Astrocyte (in vitro differentiated cells and primary cell): ENCODE data around the gene DUSP23. TPM values are rescaled to one million over a fixed set of nuclear protein-coding genes. Genes with fewer than 3 reads are reported as not detected.

Source experiments
- DNase-seq: peaks from one replicate; pipeline ENCODE4 v3.0.0-alpha.2; 2010; ENCODE audit warnings: low read depth
- FAIRE-seq: peaks from 2 replicates; lab custom pipeline; 2011; peaks lifted over from hg19 to GRCh38; lab: Jason Lieb, UNC
- H2AFZ ChIP-seq: 2 replicates; pipeline ENCODE4 v1.6.0; 2012; ENCODE audit warnings: low read depth, low read length, inconsistent platforms
- H3K27ac ChIP-seq: 2 replicates; pipeline ENCODE4 v1.5.1; 2011; ENCODE audit warnings: low read depth, low read length, inconsistent platforms
- H3K27me3 ChIP-seq: 2 replicates; pipeline ENCODE4 v1.6.0; 2011; ENCODE audit warnings: low read length, inconsistent platforms; ENCODE audit not compliant: insufficient read depth
- H3K36me3 ChIP-seq: 2 replicates; pipeline ENCODE4 v1.5.1; 2011; ENCODE audit warnings: low read length, inconsistent platforms; ENCODE audit not compliant: insufficient read depth
- H3K4me1 ChIP-seq: 2 replicates; pipeline ENCODE4 v1.5.1; 2011; ENCODE audit warnings: low read length, inconsistent platforms; ENCODE audit not compliant: insufficient read depth
- H3K4me2 ChIP-seq: 2 replicates; pipeline ENCODE4 v1.6.0; 2012; ENCODE audit warnings: low read length, inconsistent platforms
- H3K4me3 ChIP-seq: 2 replicates; pipeline ENCODE4 v1.5.1; 2011; ENCODE audit warnings: low read depth, mild to moderate bottlenecking, low read length, inconsistent platforms; ENCODE audit not compliant: insufficient read depth
- H3K79me2 ChIP-seq: 2 replicates; pipeline ENCODE4 v1.6.0; 2012; ENCODE audit warnings: mild to moderate bottlenecking, low read length, inconsistent platforms; ENCODE audit not compliant: insufficient read depth
- H3K9ac ChIP-seq: 2 replicates; pipeline ENCODE4 v1.6.0; 2012; ENCODE audit warnings: mild to moderate bottlenecking, low read length, inconsistent platforms
- H3K9me3 ChIP-seq: 2 replicates; pipeline ENCODE4 v1.5.1; 2012; ENCODE audit warnings: low read depth, mild to moderate bottlenecking, low read length, inconsistent platforms; ENCODE audit not compliant: insufficient read depth
- H4K20me1 ChIP-seq: 2 replicates; pipeline ENCODE4 v1.6.0; 2012; ENCODE audit warnings: low read length, inconsistent platforms; ENCODE audit not compliant: insufficient read depth
- H3K27ac Mint-ChIP-seq: one replicate; pipeline ENCODE4 v1.8.0; 2021; ENCODE audit warnings: mild to moderate bottlenecking, mixed read lengths; ENCODE audit not compliant: unreplicated experiment
- H3K27me3 Mint-ChIP-seq: one replicate; pipeline ENCODE4 v1.8.0; 2021; ENCODE audit warnings: low read depth, mixed read lengths; ENCODE audit not compliant: unreplicated experiment
- H3K36me3 Mint-ChIP-seq: one replicate; pipeline ENCODE4 v1.8.0; 2021; ENCODE audit warnings: low read depth, mixed read lengths; ENCODE audit not compliant: unreplicated experiment
- H3K4me1 Mint-ChIP-seq: one replicate; pipeline ENCODE4 v1.8.0; 2021; ENCODE audit warnings: low read depth, mixed read lengths; ENCODE audit not compliant: unreplicated experiment
- H3K4me3 Mint-ChIP-seq: one replicate; pipeline ENCODE4 v1.8.0; 2021; ENCODE audit warnings: mild to moderate bottlenecking, moderate library complexity, mixed read lengths; ENCODE audit not compliant: unreplicated experiment
- H3K9me3 Mint-ChIP-seq: one replicate; pipeline ENCODE4 v1.8.0; 2021; ENCODE audit warnings: mild to moderate bottlenecking, mixed read lengths; ENCODE audit not compliant: unreplicated experiment
- CTCF ChIP-seq: IDR thresholded peaks from 2 replicates; pipeline ENCODE4 v1.5.1; 2011; ENCODE audit warnings: low read depth, mild to moderate bottlenecking, inconsistent platforms, low read length, moderate library complexity; ENCODE audit not compliant: insufficient read depth
- EZH2 ChIP-seq: IDR thresholded peaks from 2 replicates; pipeline ENCODE4 v1.6.1; 2012; ENCODE audit warnings: mild to moderate bottlenecking, low read length, inconsistent platforms; ENCODE audit not compliant: insufficient read depth
- total RNA-seq: library from RNA; stranded (reverse); gene quantifications from 2 replicates; pipeline ENCODE4 v1.2.1, GENCODE V29; 2021

Gene DUSP23
- total RNA-seq, 1 donor from 2014 or later: 30.1 TPM

DNA sequence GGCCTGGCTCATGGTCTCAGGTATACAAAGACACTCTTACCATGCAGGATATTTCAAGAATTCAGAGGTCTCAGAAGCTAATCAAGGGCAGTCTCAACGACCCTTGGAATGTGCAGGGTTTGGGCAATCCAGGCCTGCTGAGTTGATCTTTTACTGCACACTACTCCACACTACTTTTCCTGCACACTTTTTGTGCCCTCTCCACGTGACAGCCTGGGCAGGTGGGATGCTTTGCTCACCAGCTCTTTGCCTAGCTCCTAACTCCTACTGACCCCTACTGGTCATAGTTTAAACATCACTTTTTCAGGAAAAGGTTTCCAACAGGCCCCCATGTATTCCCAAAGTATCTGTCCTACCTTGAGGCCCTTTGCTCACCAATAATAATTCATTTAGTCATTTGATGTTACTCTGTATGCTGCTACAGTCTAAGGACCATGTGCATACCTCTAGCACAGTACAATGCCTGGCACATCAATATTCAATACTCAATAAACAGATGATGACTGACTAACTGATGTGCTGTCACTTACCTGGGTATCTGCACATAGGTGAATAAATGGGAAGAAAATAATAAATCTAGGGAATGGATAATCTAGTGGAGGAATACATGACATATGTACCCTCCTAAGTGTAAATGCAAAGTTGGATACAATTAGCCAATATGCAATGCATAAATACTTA is 9.6 kb downstream of the DUSP23 start:
- H4K20me1 ChIP-seq: no peaks in the 10 kb centered on the region
- Mint-ChIP-seq H3K9me3 (no peaks in the 10 kb centered on the region), H3K36me3 (no peaks in the 10 kb centered on the region), H3K27ac (no peak overlapping the region), H3K4me1 (no peaks in the 10 kb centered on the region), H3K27me3 (no peaks in the 10 kb centered on the region), H3K4me3 (no peak overlapping the region)
- TF ChIP-seq EZH2: no peak
- peak; percentile 44 for TF ChIP-seq CTCF
- no peak overlapping the region for H3K27ac ChIP-seq
- H3K9ac ChIP-seq: no peak overlapping the region
- no peak overlapping the region for H3K4me3 ChIP-seq
- H3K36me3 ChIP-seq: no peaks in the 10 kb centered on the region
- DNase-seq: no peak
- no peak for FAIRE-seq
- H3K79me2 ChIP-seq: no peaks in the 10 kb centered on the region
- no peak overlapping the region for H3K4me2 ChIP-seq
- H2AFZ ChIP-seq: no peak overlapping the region
- no peaks in the 10 kb centered on the region for H3K9me3 ChIP-seq
- H3K4me1 ChIP-seq: no peaks in the 10 kb centered on the region
- H3K27me3 ChIP-seq: peaks cover 20% of the 10 kb centered on the region

DNA sequence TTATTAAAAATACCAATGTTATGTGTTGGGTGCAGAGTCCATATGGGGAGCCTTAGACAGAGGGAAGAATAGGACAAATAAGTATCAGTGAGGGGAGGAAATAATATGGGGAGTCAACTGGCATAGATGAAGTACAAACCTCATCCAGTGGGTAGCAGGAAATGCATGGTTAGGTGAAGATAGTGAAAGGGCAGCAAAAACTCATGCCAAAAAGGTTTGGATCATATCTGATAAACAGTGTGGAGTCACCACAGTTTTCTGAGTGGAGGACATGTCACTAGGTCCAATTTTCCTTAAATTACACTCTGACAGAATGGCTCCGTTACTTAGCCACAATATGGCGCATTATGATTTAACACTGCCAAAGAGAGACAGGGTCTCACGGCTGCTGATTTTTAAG is 10.3 kb downstream of the DUSP23 start:
- FAIRE-seq: no peak
- H3K79me2 ChIP-seq: no peaks in the 10 kb centered on the region
- H3K27ac ChIP-seq: no peak overlapping the region
- no peaks in the 10 kb centered on the region for H3K9me3 ChIP-seq
- no peak overlapping the region for H3K4me3 ChIP-seq
- TF ChIP-seq CTCF (no peak), EZH2 (no peak)
- H3K9me3 Mint-ChIP-seq: no peaks in the 10 kb centered on the region
- H2AFZ ChIP-seq: no peak overlapping the region
- no peaks in the 10 kb centered on the region for H3K36me3 Mint-ChIP-seq
- H3K4me3 Mint-ChIP-seq: no peak overlapping the region
- H3K27me3 Mint-ChIP-seq: no peaks in the 10 kb centered on the region
- peaks cover 25% of the 10 kb centered on the region for H3K27me3 ChIP-seq
- no peak overlapping the region for H3K9ac ChIP-seq
- H3K4me1 ChIP-seq: no peaks in the 10 kb centered on the region
- no peak for DNase-seq
- no peaks in the 10 kb centered on the region for H4K20me1 ChIP-seq
- H3K27ac Mint-ChIP-seq: no peak overlapping the region
- no peaks in the 10 kb centered on the region for H3K36me3 ChIP-seq
- H3K4me1 Mint-ChIP-seq: no peaks in the 10 kb centered on the region
- H3K4me2 ChIP-seq: no peak overlapping the region

GRCh38 chr1:159791461-159791860 is 10.7 kb downstream of the DUSP23 start:
- H4K20me1 ChIP-seq: no peaks in the 10 kb centered on the region
- no peak overlapping the region for H3K4me3 ChIP-seq
- FAIRE-seq (no peak), DNase-seq (no peak)
- H3K79me2 ChIP-seq: no peaks in the 10 kb centered on the region
- H3K4me3 Mint-ChIP-seq: no peak overlapping the region
- no peaks in the 10 kb centered on the region for H3K36me3 Mint-ChIP-seq
- no peaks in the 10 kb centered on the region for H3K36me3 ChIP-seq
- no peak overlapping the region for H3K9ac ChIP-seq
- peaks cover 29% of the 10 kb centered on the region for H3K27me3 ChIP-seq
- no peak overlapping the region for H3K27ac ChIP-seq
- H3K4me2 ChIP-seq: no peak overlapping the region
- H3K27me3 Mint-ChIP-seq: no peaks in the 10 kb centered on the region
- no peak overlapping the region for H2AFZ ChIP-seq
- H3K27ac Mint-ChIP-seq: no peak overlapping the region
- H3K4me1 ChIP-seq: no peaks in the 10 kb centered on the region
- H3K4me1 Mint-ChIP-seq: no peaks in the 10 kb centered on the region
- TF ChIP-seq CTCF: no peak
- no peak for TF ChIP-seq EZH2
- H3K9me3 ChIP-seq: no peaks in the 10 kb centered on the region
- no peaks in the 10 kb centered on the region for H3K9me3 Mint-ChIP-seq
